H4 (cell line): ENCODE data around the gene SOX5. TPM values are rescaled to one million over a fixed set of nuclear protein-coding genes. Genes with fewer than 3 reads are reported as not detected.
"Not testable (repeated sequence)": the region's sequence is repeated elsewhere in the genome, so short reads cannot be mapped to it uniquely, and the experiment has no call there.

Experiments used
- DNase-seq: peaks from one replicate; pipeline ENCODE4 v3.0.0-alpha.2; 2015; ENCODE audit warnings: low spot score
- total RNA-seq: library from RNA; depleted of rRNA; stranded (reverse); fragments of >200 nt; shearing (Covaris generic); gene quantifications from 2 replicates; pipeline ENCODE4 v1.2.3, GENCODE V29; 2014

SOX5 gene
- total RNA-seq, 1 experiment from 2014 or later, result 2.5 TPM

- no peak for DNase-seq
Observed at GRCh38 chr12:23546756-23547155, 402.7 kb downstream of the SOX5 start.

GRCh38 chr12:23543767-23544166, 405.7 kb downstream of the SOX5 start:
- DNase-seq, result no peak

- no peak for DNase-seq
Observed at GRCh38 chr12:23542187-23542586, 407.3 kb downstream of the SOX5 start.

- DNase-seq, result no peak
Observed at GRCh38 chr12:23540572-23540971, 408.9 kb downstream of the SOX5 start.

GRCh38 chr12:23536293-23536692, 413.2 kb downstream of the SOX5 start:
- DNase-seq, result no peak

- DNase-seq, result no peak
Observed at GRCh38 chr12:23535441-23535840, 414.0 kb downstream of the SOX5 start.

- DNase-seq, result no peak
Observed at GRCh38 chr12:23534196-23534595, 415.3 kb downstream of the SOX5 start.

- no peak for DNase-seq
Observed at GRCh38 chr12:23533699-23534098, 415.8 kb downstream of the SOX5 start.

GRCh38 chr12:23533265-23533664, 416.2 kb downstream of the SOX5 start:
- no peak for DNase-seq

GRCh38 chr12:23528316-23528715, 421.2 kb downstream of the SOX5 start:
- DNase-seq, result no peak

- DNase-seq, result no peak
Observed at GRCh38 chr12:23525450-23526072, 423.9 kb downstream of the SOX5 start.

GRCh38 chr12:23523339-23523738, 426.1 kb downstream of the SOX5 start:
- DNase-seq, result no peak

GRCh38 chr12:23519444-23519843, 430.0 kb downstream of the SOX5 start:
- DNase-seq, result not testable (repeated sequence)

- DNase-seq, result not testable (repeated sequence)
Observed at GRCh38 chr12:23515785-23516184, 433.7 kb downstream of the SOX5 start.

GRCh38 chr12:23510484-23510883, 439.0 kb downstream of the SOX5 start:
- DNase-seq, result no peak

- DNase-seq, result not testable (repeated sequence)
Observed at GRCh38 chr12:23509832-23510231, 439.6 kb downstream of the SOX5 start.

- DNase-seq, result not testable (repeated sequence)
Observed at GRCh38 chr12:23507785-23508184, 441.7 kb downstream of the SOX5 start.

GRCh38 chr12:23505736-23506135, 443.7 kb downstream of the SOX5 start:
- DNase-seq, result not testable (repeated sequence)

GRCh38 chr12:23504641-23505399, 444.6 kb downstream of the SOX5 start:
- DNase-seq, result no peak

- DNase-seq, result no peak
Observed at GRCh38 chr12:23504043-23504442, 445.4 kb downstream of the SOX5 start.

GRCh38 chr12:23503544-23503943, 445.9 kb downstream of the SOX5 start:
- no peak for DNase-seq

- no peak for DNase-seq
Observed at GRCh38 chr12:23502259-23502658, 447.2 kb downstream of the SOX5 start.

GRCh38 chr12:23495472-23495871, 454.0 kb downstream of the SOX5 start:
- DNase-seq, result no peak
